NCI-H1694 treated with DMSO at 0.1 percent for 48 hours (cell line): ENCODE measurements around the gene OTULIN.
A peak's percentile ranks its signal among the peaks of the same experiment; 100 is the strongest.

Source experiments
- DNase-seq: peaks from one replicate; lab custom pipeline; 2025; lab: John Stamatoyannopoulos, UW

OTULIN gene

DNA sequence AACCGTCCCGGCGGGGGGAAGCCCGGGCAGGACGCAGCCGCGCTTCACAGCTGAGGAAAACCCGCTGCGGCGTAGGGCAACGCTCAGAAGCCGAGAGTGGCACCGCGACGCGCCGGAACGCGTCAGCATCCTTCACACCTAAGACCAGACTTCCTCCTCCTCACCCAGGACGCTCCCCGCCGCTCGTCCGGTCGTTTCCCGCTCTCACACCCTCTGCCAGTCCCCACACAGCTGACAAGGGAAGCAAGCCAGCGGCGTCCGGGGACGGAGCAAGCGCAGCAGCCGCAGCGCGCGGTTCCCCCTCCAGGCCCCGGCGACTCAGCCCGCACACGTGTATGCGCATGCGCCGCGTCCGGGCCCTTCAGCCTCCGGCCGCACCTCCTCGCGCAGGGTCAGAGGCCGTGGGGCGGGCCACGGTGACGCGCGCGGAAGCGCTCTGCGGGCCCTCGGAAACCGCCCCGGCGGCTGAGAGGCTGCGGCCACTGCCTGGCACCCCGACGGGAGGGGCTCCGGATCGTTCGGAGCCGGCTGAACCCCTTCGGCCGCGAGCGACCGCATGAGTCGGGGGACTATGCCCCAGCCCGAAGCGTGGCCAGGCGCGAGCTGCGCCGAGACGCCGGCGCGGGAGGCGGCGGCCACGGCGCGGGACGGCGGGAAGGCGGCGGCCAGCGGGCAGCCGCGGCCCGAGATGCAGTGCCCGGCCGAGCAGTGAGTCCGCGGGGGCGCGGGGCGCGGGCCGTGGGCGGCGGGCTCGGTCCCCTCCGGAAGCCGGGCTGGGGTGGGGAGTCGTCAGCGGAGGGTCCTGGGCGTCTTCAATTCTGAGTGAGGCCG lies at the start of gene OTULIN:
OTULIN (plus strand) TSS at position 449 of the 831 bp plus-strand sequence; CDS start at position 557, 108 bp downstream.
- DNase-seq: peak; percentile 82

DNA sequence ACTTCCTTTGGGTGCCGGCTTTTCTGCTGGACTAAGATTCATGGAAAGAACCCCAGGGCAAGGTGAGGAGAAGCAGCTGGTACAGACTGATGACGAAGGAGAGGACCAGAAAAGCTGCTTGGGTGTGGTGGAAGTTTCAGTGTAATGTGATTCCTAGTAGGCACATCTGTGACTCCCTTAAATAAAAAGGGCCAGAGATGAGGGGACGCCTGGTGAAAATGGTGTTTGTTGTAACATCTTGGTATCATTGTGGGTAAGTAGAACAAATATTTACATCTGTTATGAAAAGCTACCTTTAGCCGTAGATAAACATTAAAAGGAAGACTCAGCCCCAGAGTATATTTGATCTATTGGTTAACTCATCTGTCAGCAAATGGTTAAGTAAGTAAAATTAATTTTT lies 49.2 kb upstream of the OTULIN start:
- DNase-seq: no peak

DNA sequence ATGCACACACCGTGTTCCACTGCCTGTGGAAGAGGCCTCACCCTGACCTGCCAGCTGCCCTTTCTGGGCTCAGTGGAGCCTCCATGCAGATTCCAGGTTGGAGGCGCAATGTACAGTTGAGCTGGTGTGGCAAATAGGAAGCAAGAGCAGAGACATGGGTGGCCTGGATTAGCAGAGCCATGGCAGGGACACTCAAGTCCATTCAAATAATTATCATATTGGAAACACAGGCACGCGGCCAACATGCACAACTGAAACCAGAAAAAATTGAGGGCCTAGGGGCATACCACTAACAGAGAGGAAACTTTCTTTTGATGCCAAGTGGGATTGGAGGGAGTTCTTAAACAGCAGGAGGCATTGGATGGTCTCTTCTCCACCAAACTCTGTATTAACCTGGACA lies 47.1 kb upstream of the OTULIN start:
- no peak for DNase-seq

DNA sequence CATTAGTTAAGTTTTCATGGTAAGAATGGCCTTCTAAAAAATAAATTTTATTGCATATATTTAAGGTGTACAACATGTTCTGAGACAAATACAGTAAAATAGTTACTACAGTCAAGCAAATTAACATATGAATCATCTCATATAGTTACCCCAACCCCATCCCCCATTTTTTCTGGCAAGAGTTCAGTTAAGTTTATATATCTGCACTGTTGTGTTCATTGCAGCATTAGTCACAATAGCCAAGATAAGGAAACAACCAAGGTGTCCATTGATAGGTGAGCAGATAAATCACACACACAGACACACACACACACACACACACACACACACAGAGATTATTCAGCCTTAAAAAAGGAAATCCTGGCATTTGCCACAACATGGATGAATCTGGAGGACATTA lies 37.2 kb upstream of the OTULIN start:
- no peak for DNase-seq

DNA sequence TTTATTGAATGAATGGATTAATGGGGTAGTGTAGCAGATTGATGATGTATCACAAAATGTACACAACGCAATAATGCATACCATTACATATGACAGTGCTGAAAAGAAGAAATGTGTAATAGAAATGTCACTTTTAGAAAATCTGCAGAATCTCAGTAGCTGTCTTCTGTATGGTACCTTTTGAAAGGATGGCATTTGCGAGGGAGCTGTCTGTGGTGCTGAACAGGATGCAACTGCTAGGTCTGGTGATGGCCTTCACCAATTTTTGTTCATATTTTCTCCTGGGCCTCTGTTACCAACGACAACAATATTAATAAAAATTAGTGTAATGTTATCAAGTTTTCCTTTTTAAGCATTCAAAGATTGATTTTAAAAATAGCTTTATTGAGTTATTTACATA lies 36.2 kb upstream of the OTULIN start:
- no peak for DNase-seq

DNA sequence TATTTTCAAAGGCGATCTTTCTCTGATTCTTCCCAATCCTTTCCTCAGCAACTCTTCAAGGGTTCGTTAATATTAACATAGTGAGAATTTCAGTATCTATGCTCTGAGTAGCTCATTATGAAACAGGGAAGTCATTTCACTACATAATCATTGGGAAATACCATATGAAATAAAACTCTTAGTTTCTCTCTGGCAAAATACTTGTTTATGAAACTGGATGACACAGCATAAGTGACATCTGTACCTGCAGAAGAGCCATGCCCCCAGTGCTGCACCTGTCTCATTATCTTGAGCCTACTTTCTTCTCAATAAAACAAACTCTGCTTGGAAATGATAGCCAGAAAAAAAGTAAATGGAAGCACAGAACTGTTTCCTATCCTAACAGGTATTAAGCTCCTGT lies 33.8 kb upstream of the OTULIN start:
- no peak for DNase-seq

DNA sequence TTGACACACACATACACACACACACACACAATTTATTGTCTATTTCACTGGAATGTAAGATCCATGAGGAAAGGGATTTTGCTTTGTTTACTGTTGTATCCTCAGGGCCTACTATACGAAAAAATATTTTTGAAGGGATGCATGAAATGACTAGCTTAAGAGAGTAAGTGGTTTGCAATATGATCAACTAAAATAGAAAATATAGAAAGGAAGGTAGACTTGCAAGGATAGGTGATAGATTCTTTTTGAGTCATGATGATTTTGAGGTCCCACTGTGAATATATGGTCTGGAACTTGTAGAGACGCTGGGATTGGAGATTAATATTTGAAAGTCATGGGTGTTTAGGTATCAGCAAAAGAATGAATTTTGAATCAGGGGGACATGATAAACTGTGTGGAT lies 28.9 kb upstream of the OTULIN start:
- DNase-seq: no peak

DNA sequence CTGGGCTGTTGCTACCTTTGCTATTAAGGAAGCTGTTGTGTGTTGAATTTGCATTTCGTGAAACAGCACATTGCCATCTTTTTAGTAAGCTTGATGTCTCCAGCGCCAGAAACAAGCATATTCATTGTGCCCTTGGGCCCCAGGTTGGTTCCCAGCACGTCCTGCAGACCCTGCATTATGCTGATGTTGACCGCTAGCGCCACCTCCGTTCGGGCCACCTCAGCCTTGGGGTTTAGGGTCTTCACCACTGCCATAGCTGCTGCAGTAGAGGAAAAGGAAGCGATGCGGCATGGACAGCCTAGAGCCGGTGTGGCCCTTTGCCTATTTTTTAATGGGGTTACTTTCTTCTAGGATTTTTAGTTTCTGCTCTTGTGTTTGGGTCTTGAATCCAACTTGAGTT lies 23.8 kb upstream of the OTULIN start:
- DNase-seq: no peak

DNA sequence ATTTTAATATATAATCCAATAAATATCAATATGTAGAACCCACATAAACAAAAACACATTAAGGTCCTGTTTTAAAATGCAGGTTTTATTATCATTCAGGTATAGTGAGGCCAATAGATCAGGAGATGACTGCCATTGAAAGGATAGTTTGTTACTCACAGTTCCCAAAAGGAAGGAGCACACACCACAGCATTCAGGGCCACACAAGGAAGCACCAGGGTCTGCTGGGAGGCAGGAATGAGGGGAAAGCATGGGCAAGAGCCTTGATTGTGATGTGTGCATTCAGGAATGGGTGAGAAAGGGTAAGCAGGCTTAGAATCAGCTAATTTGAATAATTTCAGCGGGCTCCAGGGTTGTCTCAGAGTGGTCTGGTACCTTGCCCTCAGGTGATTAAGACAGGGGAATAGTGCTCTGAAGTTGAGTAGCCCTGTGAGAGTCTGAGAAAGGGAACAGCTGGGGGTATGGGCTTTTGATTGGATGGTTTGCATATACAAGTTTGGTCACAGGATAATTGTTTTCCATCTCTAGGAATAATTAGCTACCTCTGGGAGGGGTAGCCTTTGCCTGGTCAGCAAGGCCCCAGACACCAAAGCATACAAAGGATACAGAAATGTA lies 19.8 kb upstream of the OTULIN start:
- DNase-seq: no peak

DNA sequence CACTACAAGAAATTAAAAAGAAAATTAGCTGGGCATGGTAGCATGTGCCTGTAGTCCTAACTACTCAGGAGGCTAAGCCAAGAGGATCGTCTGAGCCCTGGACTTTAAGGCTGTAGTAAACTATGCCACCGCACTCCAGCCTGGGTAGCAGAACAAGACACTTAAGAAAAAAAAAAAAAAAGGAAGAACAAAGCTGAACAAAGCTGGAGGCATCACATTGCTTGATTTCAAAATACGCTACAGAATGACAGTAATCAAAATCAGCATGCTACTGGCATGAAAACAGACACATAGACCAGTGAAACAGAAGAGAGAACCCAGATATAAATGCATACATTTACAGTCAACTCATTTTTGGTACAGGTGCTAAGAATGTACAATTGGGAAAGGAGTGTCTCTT lies 14.5 kb upstream of the OTULIN start:
- DNase-seq: no peak

DNA sequence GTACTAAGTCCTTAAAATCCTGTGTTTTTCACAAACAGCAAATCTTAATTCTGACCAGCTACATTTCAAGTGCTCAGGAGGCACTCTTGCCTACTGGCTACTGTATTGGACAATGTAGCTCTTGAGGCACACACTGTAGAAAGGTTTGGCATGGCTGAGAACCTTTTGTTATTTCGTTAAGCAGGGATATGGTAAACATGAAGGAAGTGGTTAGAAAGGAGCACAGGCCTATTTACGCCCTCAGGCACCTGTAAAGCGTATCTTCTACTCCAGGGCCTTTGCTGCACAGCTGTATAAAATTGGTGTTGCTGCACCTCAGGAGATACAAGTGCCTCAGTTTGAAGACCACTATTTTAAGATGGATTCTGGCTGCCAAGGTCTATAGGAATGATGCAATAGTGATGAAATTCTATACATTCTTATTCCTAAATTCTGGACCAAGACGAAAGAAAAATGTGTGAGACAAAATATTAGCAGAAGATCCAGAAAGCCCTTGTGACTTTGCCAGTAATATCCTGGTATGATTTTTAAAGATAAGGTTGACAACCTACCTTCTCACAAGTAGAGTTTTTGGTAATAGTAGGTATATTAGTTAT lies 9.3 kb upstream of the OTULIN start:
- DNase-seq: no peak

DNA sequence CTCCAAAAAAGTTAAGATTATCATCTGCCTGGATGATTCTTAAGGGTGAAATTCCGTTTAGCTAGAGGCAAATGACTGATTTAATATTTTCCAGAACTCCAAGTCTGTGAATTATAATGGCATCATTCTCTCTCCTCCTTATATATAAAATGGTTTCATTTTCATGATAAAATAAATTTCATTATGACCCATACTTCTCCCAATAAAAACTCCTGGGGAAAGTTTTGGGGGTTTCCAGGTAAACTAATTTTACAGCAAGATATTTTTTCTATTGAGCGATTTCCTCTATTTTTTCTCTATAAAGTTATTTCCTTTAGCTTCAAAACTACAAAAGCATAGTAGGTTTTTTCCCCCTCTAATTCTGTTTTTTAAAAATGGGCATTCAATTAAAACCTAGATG lies 7.6 kb upstream of the OTULIN start:
- no peak for DNase-seq

DNA sequence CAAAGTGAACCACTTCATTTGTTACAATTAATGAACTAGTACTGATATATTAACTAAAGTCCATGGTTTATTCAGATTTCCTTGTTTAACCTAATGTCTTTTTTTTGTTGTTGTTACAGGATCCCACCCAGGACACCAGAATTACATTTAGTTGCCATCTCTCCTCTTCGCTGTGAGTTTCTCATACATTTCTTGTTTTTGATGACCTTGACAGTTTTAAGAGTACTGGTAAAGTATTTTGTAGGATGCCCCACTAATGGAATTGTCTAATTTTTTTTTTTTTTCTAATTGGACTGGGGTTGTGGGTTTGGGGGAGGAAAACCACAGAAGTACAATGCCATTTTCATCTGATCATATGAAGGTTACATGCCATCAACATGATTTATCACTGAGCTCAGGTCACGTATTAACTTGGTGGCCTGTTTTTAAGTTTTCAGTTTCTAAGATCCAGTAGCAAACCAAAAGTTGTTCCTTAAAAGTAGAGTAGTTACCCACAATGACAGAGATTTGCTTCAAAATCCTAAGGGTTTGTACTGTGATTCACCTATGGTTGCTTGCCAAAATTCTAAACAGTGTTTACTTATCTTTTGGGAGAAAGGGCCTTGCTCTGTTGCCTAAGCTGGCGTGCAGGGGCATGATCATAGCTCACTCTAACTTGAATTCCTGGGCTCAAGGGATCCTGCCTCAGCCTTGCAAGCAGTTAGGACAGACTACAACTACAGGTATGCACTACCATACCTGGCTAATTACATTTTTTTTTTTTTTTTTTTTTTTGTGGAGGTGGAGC lies 4.5 kb upstream of the OTULIN start:
- no peak for DNase-seq

DNA sequence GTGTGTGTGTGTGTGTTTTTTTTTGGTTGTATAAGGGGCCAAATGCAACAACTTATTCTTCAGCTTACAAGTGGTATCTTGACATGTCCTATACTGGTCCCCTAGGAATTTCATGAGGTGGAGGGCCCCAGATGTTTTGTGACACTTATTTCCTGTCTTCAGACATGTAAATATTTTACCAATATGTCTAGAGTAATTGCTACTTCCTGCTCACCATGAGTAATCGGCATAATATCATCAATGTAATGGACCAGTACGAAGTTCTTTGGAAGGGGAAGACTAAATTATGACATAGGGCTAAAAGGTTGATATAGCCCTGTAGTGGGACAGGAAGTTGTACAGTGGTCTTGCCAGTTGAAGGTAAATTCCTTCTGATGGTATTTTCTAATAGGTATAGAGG lies 3.7 kb upstream of the OTULIN start:
- DNase-seq: no peak

DNA sequence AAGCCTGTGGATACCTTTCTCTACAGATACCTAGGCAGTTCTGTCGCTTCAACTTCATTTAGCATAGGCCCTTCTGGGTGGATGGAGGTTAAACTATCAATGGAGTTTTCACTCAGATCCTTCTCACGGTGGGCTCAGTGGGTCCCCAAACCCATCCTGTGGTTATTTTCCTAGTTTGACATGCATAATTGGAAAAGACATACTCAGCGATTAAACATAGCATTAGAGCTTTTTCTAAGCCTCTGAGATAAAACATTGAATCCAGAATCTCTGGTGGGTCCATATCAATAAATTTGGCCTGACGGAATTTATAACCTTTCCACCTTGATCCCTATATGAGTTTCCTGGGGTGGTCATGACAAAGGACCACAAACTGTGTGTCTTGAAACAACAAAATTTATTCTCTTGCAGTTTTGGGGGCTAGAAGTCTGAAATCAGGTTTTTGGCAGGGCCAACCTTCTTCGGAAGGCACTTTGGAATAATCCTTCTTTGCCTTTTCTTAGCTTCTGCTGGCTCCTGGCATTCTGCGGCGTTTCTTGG lies 1.7 kb upstream of the OTULIN start:
- DNase-seq: no peak

DNA sequence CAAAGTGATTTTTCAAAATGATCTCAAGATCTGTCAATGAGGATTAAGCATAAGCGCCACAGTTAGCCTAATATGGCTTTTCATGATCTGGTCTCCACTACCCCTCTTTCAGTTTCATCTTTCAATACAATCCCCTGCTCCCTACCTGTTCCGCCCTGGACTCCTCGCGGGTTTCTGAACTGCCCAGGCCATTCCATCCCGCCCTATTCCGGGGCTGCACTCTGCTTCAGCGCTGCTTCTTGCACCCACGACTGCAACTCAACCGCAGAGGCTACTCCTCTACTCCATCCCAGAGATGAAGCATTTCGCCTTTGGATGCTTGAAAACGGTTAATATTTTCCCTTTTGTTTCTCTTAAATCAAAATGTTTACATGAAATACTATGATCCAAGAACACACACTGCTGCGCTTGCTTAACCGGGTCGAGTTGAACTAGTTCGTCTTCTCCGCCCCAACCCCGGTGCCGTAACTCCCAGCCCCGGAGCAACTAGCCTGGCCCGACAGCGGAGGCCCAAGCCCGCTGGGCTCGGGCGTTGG lies 716 bp upstream of the OTULIN start:
- DNase-seq: peak; percentile 65

DNA sequence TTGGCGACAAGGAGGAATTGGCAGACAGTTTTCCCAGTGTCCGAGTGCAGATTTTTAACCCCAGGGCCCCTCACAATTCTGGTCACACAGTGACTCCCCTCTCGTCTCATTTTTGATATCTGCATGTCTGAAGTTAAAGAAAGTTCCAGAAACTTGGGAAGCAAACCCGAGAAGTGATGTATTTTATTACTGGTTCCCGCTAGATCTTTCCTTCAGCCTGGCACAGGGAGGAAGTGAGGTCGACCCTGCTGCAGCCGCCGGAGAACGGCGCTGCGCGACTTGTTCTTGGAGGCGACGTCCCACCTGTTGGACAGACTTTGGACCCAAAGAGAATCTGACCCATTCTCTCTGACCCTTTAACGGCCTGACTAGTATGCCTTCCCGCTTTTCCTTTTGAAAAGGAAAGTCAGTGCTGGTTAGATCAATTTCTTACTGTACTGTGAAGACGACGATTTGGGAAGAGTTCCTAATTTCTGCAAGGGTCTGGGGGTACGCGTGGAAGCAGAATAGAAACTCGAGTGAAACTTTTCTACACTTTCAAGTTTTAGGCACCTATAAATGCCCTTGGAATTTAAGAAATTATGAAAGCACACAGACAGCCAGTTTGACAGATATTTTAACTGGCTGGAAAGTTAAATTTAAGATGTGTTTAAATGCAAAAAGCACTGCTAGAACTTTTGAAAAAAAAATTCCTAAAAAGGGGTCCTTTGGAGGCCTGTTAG lies 744 bp downstream of the OTULIN start:
- peak; percentile 15 for DNase-seq

DNA sequence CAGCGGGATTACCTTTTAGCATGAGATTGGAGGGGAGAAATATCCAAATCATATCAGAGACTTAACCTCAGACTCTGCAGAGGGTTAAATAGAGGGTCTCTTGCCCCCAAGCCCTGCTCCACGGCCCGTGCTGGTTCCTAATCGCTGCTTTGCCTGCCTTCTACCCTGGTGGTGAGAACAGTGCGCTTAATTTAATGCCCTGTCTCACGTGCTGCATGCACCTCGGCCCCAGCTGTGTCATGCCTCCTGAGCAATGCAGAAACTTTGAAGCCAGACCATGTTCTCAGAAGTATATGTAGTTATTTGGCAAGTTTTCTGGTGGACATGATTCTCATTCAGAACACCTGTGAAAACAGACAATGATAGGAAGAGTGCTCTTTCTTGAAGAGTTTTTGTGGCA lies 1.4 kb downstream of the OTULIN start:
- DNase-seq: no peak

DNA sequence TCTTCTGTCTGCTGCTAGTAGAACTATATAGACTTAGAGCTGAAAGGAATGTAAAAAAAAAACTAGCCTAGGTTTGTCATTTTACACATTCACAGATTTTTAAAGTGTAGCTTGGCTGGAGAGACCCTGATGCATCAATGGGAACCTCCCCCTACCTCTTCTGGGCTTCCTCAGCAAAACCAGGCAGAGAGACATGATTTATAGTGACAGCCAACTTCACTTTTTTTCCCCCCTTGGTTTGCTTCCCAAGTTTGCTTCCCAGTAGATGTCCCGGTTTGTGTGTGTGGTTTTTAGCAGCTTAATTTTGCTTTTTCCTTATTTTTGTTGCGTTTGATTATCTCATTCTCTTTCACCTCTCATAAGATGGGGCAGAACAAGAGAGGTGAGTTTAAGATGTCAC lies 1.8 kb downstream of the OTULIN start:
- no peak for DNase-seq

DNA sequence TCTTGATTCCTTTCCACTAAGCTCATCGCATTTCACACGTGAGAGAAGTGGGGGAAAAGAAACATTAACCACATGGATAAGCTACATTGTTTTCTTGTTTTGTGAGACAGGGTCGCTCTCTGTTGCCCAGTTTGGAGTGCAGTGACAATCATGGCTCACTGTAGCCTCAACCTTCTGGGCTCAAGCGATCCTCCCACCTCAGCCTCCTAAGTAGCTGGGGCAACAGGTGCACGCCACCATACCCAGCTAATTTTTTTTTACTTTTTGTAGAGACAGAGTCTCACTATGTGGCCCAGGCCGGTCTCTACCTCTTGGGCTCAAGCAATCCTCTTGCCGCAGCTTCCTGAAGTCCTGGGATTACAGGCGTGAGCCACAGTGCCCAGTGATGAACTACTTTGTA lies 2.8 kb downstream of the OTULIN start:
- DNase-seq: no peak

DNA sequence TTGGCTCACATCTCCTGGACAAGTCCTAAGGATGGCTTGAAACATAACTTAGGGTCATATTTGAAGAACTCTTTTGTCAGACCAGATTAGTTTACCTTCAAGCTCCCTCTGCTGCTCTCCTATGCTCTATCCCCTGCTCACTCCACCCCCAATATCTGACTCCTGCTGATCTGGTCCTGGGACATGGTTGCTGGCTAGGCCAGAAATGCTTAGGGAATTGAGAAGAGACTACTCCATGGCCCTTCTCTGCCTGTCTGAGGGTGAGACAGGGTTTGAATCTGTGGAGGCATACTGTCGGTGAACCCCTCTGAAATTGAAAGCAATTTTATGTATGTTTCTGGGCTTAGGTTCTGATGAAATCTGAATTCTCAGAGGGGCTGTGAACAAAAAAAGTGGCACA lies 3.3 kb downstream of the OTULIN start:
- DNase-seq: no peak
